ENCODE measurements around the gene APOA5.
"Not testable (repeated sequence)": the region's sequence is repeated elsewhere in the genome, so short reads cannot be mapped to it uniquely, and the experiment has no call there.

The APOA5 gene

DNA sequence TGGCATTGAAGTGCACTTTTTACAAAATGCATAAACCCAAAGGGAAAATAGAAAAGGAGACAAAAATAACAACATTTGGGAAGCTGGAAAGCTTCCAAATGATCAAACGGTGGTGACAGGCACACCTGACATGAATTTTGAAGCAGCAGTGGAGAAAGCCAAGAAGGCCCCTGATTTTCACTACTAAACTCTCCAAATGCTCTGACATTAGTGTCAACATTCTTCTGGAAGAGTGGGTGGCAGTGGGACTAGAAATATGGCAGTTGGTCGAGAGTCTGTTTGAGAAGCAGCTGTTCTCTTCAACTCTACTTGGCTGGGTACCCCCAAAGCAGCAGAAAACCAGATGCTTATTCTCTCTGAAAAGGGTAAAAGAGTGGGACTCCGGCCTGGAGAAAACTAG lies 12.3 kb upstream of the APOA5 start:
- no peak for DNase-seq (ENCODE audit: low read depth, low spot score)
- H3K4me3 ChIP-seq (ENCODE audit: low read length): no peak overlapping the region

DNA sequence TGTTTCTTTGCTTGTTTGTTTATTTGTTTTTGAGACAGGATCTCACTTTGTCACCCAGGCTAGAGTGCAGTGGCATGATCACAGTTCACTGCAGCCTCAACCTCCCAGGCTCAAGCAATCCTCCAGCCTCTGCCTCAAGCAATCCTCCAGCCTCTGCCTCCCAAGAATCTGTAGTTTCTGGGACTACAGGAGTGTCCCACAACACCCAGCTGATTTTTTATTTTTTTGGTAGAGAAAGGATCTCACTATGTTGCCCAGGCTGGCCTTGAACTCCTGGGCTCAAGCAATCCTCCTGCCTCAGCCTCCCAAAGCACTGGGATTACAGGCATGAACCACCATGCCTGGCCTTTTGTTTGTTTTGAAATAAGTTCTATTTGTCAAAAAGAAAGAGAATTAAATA lies 10.0 kb upstream of the APOA5 start:
- H3K4me3 ChIP-seq (ENCODE audit: low read length); DNase-seq (ENCODE audit: low read depth, low spot score): not testable (repeated sequence)

DNA sequence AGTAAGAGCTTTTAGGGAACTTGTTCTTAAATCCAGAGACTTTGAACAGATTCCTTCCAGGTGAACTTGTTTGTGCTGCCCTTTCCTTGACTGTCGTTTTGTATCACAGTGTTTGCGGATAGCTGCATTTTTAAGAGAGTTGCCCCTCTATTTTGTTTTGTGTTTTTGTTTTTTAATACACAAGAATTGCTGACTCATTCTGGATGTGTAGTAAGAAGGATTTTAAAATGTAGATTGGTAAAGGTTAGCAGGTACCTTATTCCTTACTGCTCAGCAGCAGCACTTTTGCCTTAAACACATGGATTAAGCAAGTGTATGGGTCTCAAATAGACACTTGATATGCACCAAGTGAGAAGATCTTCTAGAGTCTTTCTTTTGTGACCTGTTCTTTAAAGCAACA lies 8.9 kb upstream of the APOA5 start:
- no peak for DNase-seq (ENCODE audit: low read depth, low spot score)
- H3K4me3 ChIP-seq (ENCODE audit: low read length): no peak overlapping the region

DNA sequence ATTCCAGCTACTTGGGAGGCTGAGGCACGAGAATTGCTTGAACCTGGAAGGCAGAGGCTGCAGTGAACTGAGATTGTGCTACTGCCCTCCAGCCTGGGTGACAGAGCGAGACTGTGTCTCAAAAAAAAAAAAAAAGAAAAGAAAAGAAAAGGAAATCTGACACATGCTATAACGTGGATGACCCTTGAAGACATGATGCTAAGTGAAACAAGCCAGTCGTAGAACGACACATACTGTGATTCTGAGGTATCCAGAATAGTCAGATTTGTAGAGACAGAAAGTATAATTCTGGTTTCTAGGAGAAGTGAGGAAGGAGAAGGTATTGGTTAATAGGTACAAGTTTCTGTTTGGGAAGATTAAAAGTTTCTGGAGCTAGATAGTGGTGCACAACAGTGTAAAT lies 6.7 kb upstream of the APOA5 start:
- no peak overlapping the region for H3K4me3 ChIP-seq (ENCODE audit: low read length)
- no peak for DNase-seq (ENCODE audit: low read depth, low spot score)

DNA sequence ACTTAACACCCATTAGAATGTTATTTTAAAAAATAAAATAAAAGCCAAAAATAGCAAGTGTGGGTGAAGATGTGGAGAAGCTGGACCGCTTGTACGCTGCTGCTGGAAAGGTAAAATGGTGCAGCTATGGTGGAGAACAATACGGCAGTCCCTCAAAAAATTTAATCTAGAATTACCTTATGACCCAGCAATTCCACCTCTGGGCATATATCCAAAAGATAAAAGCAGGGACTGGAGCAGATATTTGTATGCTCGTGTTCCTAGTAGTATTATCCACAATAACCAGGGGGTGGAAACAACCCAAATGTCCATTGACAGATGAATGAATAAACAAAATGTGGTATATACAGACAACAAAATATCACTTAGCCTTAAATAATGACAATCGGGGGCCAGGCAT lies 6.1 kb upstream of the APOA5 start:
- no peak for DNase-seq (ENCODE audit: low read depth, low spot score)

DNA sequence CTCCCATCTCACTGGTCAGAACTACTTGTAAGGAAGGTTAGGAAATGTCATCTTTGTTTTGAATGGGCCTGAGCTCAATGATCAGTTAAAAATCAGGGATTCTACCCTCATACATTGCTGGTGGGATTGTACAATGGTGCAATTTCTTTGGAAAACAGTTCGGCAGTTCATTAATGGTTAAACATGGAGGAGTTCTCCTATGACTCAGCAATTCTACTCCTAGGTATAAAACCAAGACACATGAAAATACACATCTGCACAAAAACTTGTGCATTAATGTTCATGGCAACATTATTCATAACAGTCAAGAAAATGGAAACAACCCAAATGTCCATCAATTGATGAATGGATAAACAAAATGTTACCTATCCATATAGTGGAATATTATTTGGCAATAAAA lies 4.9 kb upstream of the APOA5 start:
- no peak for DNase-seq (ENCODE audit: low read depth, low spot score)
- no peak overlapping the region for H3K4me3 ChIP-seq (ENCODE audit: low read length)

More for the DNA sequence above, 6.1 kb upstream of the APOA5 start:
- no peak overlapping the region for H3K4me3 ChIP-seq (ENCODE audit: low read length)

DNA sequence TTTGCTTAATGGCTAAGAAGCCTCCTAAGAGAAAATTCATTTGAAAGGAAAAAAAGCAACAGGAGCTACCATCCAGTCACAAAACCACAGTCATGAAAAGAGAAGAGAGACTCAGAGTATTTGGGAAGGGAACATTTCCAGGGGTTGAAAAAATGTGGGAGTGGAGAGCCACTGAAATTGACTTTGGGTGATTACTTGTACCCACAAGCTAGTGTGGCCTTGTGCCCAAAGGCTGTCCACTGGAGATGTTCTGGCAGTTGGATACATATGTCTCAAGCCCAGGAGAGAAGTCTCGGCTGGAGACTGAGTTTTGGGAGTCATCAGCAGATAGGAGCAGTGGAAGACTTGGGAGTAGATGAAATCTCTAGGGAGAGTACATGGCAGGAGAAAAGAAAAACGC lies 3.2 kb upstream of the APOA5 start:
- no peak overlapping the region for H3K4me3 ChIP-seq (ENCODE audit: low read length)
- DNase-seq (ENCODE audit: low read depth, low spot score): no peak

DNA sequence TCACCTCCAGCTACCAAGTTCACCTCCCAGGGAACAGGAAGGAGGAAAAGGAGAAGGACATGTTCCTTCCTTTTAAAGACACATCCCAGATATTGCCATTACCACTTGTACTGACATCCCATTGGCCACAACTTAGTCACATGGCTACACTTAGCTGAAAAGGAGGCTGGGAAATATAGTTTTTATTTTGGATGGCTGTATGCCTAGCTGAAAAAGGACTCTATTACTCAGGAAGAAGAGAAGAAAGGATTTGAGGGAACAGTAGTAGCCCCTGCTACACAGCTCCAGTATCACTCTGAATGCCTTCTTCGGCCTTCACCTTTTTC lies 2.1 kb upstream of the APOA5 start:
- no peak overlapping the region for H3K4me3 ChIP-seq (ENCODE audit: low read length)

DNA sequence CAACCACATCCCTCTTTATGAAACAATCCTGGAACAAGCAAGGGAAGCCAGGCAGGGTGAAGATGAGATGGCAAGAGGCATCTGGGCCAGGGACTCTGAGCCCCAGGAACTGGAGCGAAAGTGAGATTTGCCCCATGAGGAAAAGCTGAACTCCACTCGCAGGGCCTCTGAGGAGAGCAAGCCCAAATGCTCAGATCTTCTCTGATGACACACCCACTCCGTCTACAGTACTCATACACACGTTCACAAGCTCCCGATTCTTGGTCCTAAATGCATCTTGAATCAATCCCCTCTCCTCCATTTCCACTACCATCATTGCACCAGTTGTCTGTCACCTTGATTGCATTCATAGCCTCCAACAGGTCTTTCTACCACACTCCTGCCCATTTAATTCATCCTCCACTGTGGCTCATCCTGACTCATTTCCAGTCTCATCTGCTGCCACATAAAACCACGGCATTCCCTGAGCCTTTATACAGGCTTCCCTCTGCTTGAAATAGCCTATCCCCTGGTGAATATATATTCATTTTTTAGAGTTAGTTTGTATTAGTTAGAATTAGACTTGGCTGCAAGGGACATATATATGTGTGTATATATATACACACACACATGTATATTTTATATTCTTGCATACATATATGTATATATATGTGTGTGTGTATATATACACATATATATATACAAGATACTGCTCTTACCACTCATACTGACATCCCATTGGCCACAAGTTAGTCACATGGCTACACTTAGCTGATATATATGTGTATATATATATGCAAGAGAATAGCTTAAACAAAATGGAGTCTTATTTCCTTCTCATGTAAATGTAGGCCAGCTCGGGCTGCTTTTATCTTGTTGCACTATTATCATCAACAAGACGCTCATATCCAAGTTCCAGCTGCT lies 1.4 kb upstream of the APOA5 start:
- no peak for DNase-seq (ENCODE audit: low read depth, low spot score)
- H3K4me3 ChIP-seq (ENCODE audit: low read length): no peak overlapping the region

More for the DNA sequence above, 2.1 kb upstream of the APOA5 start:
- DNase-seq (ENCODE audit: low read depth, low spot score): no peak

DNA sequence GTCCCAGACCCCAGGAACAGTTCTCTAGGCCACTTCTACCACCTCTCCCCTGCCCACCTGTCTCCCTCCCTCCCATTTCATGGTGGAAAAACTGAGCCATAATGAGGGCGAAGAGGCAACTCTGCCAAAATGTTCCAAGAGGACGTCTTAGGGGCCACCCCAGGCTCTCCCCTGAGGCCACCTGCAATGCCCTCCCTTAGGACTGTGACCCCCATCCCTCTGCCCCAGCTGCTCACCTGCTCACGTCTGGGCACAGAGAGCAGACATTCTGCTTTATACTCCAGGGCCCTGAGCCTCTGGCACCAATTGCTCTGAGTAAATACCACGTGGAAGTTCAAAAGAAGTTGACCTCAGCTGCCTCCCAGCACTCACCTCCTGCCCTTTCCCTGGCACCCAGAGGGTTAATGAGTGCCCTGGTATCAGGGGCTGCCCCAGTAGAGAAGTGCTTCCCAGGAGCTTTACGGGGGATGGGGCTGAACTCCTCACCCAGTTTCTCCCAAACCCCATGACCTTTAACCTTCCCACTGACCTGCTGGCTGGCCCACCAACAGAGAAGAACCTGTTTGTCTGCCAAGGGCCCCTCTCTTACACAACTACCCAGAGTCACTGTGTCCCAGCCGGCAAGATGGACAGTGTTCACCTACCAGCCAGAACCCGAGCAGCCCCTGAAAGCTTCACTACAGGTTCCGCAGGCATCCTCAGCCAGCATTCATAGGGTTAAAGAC lies 627 bp upstream of the APOA5 start:
- DNase-seq (ENCODE audit: low read depth, low spot score): no peak
- H3K4me3 ChIP-seq (ENCODE audit: low read length): no peak overlapping the region

DNA sequence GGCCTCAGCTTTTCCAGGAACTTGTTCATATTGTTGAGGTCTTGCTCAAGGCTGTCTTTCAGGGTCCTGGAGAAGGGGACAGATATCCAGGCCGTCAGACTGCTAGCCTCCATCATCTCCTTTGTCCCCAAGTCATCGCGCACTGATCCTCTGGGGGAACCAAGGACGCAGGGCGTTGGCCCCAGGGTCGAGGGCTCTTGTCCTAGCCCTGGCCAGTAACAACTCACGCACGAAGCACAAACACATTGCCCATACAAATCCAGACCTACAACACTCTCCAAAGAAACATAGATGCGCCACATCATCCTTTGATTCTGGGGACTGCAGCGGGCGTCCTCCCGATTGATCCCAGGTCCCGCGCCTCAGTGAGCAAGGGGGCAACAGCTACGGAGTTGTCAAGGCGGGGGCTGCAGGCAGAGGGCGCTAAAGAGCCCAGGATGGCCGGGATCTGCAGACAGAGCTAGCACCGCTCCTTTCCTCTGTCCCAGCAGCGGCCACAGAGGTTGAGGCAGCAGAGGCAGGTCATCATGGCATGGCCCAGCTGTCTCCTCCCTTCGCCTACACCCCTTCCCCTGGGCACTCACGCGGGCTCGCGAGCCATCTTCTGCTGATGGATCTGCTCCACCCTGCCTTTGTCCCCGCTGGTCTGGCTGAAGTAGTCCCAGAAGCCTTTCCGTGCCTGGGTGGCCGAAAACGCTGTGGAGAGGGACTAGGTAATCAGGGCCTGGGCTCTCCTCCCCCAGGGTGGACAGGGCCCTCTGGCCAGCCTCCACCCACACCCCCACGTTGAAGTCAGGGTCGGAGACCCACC lies 472 bp downstream of the APOA5 start:
- DNase-seq (ENCODE audit: low read depth, low spot score): no peak
- H3K4me3 ChIP-seq (ENCODE audit: low read length): no peak overlapping the region

DNA sequence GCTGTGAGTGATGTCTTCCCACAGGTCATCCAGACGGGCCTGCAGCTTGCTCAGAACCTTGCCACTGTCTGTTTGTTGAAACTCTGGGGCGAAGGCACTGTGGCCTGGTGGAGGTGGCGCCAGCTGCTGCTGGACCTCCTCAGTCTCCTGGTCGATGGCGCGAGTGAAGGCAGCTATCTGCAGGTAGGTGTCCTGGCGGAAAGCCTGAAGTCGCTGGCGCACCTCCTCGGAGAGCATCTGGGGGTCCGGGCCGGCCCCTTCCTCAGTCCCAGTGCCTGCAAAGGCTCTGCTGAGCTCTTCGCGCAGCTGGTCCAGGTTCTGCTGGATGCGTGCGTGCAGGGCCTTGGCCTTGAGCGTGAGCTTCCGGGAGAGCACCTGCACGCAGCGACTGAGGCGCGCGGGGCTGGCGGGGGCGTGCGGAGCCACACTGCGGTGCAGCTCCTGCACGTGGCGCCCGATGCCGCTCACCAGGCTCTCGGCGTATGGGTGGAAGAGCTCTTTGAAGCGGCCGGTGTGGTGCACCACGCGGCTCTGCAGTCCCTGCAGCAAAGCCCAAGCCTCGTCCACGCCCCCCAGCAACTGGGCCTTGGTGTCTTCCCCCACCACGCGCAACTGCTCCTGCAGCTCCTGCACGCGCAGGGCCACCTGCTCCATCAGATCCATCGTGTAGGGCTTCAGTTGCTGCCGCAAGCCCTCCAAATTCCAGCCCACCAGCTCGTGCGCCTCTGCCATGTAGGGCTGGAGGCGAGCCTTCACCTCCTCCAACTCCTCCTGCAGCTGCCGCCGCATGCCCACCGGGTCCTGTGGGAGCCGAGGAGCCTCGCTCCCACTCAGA lies 1.3 kb downstream of the APOA5 start:
- peak; percentile 60 for DNase-seq (ENCODE audit: low read depth, low spot score)
- no peak overlapping the region for H3K4me3 ChIP-seq (ENCODE audit: low read length)

DNA sequence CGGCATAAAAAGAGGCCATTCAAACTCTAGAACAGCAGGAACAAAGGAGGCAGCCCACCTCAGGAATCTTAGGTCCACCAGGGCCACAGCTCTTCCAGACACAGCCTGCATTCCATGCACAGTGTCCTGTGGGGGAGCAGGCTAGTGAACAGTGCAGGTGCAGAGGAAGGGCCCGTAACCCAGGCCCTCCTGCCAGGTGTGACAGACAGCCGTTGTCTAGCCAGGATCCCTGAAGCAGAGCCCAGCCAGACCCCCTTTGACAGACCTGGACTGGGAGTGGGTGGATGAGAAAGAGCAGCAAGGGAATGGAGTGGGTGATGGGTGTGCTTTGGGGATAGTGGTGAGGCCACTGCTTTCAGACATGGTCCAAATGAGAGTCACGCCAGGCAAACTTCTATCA lies 2.7 kb downstream of the APOA5 start:
- no peak for DNase-seq (ENCODE audit: low read depth, low spot score)
- no peak overlapping the region for H3K4me3 ChIP-seq (ENCODE audit: low read length)

DNA sequence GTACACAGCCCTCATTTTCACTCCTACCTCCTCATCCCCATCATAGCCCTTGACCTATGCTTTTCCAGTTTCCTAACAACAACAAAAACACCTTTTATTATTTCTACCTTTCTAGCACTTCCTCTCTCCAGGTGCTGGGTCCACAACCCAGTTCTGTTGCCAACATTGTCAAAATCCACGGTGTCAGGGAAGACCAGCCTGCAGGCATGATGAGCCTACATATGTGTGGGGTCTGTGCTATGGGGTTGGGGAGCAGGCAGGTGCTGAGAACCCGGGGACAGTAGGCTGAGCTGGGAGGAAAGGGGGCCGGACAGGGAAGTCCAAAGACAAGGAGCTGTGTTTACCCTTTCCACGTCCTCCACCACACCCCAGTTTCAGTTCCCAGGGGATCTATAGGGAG lies 3.1 kb downstream of the APOA5 start:
- DNase-seq (ENCODE audit: low read depth, low spot score): no peak
- H3K4me3 ChIP-seq (ENCODE audit: low read length): peak overlapping the region; percentile 90

DNA sequence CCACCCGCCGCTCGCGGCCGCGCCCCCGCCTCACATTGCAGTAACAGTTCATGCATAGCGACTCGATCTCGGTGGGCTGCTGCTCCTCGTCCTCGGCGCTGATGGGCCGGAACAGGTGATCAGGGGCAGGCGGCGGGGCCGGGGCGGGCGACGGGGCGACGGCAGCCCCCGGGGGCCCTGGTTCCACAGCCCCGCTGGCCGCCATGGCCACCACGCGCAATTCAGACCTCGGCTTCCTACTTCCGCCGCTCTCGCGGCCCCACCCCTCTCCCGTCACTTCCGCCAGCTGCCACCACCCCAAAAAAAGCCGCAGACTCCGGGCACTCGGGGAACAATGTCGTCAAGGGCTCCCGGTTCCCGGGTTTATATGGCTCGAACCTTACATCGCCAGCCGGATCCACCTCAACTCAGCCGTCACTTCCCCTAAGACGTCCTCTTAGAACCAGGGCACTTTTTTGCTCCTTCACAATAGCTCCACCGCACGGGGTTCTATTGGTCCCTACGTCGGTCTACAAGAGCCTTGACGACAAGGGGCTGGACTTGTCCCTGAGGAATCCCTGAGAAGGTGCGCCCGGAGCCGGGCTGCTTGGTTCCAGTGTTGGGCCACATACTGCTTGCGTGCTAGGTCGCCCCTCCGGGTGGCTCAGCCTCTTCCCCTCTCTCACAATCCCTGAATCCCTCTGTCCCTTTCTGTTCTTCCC lies 3.7 kb downstream of the APOA5 start, which contains the start of gene ZPR1:
Gene ZPR1 (minus strand): TSS at position 238 of the 701 bp plus-strand sequence. CDS start 33 bp downstream, at position 205.
- peak; percentile 37 for DNase-seq (ENCODE audit: low read depth, low spot score)
- peak within 1 kb of the TSS; percentile 90 for H3K4me3 ChIP-seq (ENCODE audit: low read length)

DNA sequence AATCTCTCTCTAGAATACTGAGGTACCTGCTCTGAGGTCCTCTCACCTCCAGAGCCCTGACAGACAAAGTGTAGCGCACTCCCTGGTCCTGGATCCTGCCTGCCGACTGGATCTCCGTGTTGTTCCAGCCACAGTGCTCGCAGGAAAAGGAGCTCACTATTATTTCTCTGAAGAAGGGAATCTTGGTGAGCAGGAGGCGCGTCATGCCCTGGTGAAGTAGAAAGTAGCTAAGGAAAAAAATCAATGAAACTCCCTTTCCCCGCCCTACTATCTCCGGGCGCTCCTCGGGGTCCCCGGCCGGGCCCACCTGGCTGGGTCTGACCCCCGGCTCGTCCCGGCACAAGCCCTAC lies 4.3 kb downstream of the APOA5 start:
- H3K4me3 ChIP-seq (ENCODE audit: low read length): peak overlapping the region; percentile 90
- no peak for DNase-seq (ENCODE audit: low read depth, low spot score)

DNA sequence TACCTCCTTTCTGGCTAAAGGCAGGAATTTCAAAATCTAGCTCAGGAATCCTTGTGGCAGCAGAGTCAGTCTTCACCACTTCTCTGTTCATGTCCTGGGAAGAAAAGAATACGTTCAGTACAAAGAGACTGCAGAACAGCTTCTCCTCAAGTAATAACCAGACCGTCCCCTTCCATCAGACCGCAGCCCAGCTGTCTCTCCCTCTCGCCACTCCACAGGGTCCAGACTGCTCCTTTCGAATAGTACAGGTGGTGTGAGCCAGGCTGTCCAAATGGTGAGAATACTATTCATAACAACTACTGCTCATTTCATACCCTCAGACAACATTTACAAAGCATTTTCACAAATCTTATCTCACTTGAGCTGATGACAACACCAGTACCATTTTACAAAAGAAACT lies 4.7 kb downstream of the APOA5 start:
- H3K4me3 ChIP-seq (ENCODE audit: low read length): peak overlapping the region; percentile 90
- DNase-seq (ENCODE audit: low read depth, low spot score): no peak

DNA sequence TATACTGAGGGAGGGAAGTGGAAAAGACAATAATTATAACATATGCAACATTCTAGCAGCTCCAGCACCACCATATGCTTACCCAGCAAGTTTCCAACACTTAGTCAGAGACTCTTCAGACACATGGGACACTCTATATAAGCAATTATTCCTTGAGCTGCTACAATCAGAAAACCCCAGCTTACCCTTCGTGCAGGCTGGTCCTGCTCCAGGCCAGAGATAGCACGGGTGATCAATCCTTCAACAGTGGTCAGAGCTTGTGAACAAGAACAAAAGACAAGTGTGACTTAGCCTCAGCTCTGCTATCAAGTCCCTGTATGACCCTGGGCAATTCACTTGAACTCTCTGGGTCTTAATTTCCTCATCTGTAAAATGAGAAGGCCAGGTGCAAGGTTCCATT lies 5.4 kb downstream of the APOA5 start:
- no peak overlapping the region for H3K4me3 ChIP-seq (ENCODE audit: low read length)
- no peak for DNase-seq (ENCODE audit: low read depth, low spot score)
